GM21529 (cell line): ENCODE results near the gene PTPRG.

ENCODE experiments used
- ATAC-seq: cut with Tn5 transposase; IDR thresholded peaks from one replicate; pipeline ENCODE4 v1.9.1; 2021; ENCODE audit not compliant: unreplicated experiment

The PTPRG gene

DNA sequence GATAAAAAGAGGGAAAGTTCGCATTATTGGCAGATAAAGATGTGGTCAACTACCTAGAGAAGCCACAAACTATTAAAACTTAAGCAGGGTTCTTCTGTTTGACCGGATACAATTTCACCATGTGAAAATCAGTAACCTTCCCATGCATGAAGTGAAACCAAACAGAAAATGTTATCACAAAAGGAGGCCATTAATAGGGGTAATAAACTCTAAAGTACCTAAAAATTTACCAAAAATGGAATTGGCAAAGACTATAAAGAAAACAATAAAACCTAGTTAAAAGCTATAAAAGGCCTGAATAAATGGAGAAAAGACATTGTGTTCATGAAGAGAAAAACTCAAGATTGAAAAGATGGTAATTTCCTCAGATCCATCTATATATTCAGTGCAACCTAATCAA, 728.6 kb downstream of the PTPRG start:
- ATAC-seq = no peak

DNA sequence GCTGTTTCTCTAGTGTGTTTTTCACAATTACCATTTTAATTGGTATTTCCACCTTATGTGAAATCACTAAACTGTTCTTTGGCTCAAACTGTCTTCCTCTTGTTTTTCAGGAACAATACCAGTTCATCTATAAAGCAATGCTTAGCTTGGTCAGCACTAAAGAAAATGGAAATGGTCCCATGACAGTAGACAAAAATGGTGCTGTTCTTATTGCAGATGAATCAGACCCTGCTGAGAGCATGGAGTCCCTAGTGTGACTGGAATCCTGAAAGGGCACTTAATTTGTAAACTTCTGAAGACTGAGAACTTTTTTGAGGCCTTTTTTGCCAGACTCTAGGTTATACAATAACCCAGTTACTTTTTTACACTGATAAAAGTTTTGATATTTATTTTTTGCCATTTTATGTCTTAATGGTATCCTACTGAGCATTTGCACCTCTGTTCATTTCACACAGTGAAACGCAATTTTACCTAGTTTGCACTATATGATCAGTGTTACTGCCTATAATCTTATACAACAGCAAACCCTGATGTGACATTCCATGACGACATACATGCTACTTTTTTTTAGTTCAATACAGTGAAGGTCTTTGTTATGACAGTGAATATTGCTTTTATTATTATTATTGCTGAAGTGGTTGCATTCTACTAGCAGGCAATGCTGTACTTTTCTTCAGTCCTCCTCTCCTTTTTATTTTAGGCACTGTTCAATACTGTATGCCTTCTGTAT, 731.8 kb downstream of the PTPRG start:
- ATAC-seq = no peak

DNA sequence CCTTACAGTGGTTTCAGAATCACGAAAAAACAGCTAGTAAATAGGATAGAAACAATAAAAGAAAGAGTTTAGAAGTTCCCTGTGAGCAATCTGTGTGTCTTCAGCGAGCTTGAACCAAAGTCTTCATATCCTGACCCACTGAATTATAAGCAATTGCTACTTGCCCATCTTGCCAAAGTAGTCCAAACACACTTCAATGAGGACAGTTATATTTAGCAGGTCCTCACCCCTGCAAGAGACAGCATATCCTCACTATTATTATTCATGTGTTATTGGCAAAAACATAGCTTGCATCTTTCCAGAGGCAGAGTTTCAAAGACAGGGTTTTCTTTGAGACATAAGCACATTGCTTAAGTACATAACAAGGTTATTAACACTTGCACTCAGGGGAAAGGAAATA, 734.2 kb downstream of the PTPRG start:
- ATAC-seq = no peak

DNA sequence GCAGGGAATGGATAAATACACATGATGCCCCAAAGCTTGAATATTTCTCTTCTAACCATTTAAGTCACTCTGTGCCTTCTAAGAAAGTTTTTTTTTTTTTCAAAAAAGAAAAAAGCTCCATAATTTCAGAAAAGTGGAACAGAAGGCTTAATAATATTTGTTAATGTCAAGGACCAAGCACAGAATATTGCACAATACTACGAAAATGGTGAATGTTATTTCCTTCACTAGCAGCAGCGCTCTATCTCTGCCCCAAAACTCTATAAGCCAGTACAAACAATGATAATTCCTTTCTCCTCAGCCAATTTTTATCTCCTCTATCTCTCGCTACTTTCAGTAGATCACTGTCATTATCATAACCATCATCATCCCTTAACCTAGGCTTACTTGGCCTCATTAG, 739.2 kb downstream of the PTPRG start:
- ATAC-seq = no peak

DNA sequence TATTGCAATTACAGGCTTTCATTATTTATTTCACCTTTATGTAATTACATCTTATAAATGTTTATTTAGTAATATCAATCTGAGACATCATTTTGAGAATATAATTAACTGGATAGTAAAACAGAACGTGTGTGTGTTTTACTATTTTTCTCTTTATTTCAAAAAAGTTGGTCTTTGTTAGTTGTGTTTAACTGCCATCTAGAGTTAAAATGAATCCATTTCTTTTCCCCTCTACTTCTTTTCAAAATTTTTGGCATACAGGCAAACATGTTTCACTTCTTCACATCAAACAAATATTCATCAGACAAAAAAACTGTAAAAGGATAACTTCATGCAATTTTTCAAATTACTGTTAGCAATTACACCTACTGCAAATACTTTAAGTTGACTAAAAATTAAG, 750.8 kb downstream of the PTPRG start:
- ATAC-seq = no peak

DNA sequence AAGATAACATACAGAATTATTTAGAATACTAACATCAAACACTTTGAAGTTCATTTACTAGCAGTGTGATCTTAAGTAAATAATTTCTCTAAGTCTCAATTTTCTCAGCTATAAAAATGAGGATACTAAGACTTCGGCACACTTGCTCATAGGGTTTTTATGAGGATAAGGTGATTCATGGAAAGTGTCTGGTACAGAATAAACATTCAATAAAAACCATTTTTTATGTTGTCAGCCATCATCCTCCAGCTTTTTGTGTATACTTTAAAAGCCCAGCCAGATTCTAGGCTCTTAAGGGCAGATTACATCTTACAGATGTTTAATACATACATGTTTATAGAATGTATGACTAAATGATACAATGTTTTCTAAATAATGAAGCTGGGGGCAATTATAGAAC, 755.2 kb downstream of the PTPRG start:
- ATAC-seq = no peak

DNA sequence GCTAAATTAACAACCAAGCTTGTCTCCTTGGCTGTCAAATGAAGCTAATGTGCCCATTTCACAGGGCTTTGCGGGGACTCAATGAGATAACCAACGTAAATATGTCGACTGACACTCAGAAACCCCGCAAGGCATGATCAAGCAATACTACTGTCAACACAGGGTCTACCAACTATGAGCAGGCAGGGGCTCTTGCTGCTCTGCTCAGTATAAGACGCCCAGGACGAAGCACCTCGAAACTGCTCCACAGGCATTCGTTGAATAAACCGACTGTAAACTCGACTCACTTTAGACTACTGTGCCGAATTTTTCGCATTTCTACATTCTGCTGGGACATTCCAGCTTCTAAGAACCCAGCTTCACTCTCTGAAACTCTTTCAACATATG, 757.0 kb downstream of the PTPRG start:
- ATAC-seq = peak; percentile 14

DNA sequence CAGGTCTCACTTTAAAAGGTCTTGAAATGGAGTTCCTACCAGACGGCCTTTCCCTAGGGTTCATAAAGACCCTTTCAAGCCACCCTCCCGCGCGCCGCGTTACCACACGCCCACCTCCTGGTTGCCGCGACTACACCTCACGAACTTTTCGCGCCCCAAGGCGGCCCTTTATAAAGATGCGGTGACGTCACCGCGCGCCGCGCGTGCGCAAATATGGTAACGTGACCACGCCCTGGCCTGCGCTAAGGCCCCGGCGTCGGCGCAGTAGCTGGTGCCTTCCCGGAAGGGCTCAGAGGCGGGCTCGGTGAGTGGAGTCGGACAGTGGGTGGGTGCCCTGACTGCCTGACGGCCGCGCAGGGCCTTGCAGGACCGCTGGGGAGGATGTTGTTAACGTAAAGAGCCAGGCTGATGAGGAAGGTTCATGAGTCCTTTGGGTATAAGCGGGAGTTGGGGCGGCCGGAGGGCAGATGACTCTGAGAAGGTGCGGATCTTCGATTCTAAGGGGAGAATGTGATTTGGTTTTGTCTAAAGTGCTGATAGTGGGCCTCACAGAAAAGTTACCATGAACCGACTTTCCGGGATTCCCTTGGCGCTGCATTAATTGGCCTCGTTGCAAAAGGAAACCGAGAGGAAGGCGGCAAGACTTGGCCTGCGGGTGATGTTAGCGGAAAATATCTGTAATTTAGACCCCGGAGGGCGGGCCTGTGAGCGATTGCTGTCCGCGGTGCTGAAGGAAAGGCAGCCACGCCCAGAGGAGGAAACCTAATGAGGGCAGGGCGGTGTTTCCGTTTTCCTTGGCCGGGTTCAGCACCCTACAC, 757.6 kb downstream of the PTPRG start:
- ATAC-seq = peak; percentile 98

DNA sequence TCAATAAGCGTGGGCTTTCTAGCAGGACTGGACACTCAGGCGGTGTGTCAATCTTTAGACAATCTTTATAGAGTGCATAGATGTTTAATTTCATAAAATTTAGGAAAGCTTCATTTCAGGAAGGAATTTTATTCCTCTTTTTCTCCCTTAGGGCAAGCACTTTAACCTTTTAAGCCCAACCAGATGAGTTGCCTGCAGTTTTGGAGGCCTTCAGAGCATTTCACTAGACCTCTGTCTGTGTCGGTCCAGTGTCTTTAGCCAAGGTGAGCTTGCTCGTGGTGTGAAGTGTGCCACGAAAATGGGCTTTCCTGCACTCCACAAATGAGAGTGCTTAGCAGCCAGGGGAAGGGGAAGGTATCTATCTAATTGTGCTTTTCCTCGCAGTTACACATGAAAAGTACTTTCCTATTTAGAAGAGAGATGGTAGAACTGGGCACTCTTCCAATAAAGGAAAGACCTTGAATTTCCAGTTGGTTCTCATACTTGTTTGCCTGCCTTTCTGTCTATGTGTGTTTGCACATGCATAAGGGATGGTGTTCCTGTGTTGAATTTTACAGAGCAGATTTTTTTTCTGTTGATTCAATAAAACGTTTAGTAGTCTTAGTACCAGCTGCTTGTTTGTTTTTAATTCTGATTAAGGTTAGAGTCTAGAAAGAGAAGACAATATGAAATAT, 758.3 kb downstream of the PTPRG start:
- ATAC-seq = no peak

DNA sequence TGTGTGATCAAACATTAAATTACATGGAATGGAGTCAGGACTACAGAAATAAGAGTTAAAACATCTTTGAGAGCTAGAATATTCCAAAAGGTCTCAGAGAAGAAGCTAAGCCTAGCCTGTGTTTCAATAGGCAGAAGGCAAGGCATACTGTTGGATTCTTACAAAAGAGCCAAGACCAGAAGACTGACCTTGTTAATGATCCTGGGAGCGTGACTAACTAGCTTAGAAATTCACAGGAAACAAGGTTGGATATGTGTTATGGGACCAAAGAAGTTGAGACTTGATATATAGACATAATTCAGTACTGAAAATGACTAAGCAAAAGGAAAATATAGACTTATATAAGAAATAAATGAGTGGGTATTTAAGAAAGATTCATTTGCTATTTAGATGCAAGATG, 761.9 kb downstream of the PTPRG start:
- no peak for ATAC-seq

DNA sequence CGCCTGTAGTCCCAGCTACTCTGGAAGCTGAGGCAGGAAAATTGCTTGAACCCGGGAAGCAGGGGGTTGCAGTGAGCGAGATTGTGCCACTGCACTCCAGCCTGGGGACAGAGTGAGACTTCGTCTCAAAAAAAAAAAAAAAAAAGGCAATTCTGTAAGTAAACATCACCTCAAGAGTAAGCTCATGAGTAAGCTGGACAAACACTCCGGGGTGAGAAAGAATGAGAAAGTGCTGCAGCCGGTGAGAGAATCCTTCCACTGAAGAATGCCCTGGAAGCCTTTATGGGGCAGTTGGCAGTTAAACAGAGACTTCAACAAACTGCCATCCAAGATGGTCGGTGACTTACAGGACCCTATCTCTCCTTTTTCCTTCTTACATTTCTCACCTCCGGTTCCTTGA, 764.5 kb downstream of the PTPRG start:
- ATAC-seq = no peak

DNA sequence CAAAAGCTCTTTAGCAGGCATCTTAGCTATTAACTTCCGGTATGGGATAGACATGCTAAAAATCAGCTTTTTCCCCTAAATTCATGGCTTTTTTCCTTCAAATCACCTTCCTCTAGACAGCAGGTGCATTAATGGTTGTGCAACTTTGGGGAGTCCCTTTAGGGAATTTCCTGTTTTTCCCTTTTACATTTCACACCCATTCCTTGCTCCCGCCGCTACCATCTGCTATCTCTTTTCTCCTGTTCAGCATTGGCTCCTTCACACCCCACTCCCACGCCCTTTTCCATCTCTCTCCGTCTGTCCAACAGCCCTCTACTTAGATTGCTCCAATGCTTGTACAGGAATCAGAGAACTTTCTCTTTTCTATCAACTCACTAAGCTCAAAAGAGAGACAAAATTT, 768.6 kb downstream of the PTPRG start:
- ATAC-seq = no peak

DNA sequence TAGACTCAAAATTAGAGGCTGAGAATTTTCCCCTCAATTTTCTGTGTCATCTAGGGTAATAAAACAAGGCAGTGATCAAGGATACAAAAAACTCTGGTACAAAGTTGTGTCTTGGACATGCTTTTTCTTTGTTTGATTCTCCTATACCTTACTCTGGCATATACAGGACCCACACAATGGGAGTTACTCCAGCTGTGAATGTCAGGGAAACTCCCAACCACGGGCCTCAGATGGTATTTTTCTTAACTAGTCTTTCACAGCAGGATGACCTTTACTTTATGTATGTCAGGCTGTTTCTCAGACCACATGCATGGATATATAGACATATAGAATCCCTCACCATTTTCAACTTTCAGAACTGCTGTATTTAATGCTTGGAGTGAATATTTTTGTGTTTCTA, 770.6 kb downstream of the PTPRG start:
- ATAC-seq = no peak

DNA sequence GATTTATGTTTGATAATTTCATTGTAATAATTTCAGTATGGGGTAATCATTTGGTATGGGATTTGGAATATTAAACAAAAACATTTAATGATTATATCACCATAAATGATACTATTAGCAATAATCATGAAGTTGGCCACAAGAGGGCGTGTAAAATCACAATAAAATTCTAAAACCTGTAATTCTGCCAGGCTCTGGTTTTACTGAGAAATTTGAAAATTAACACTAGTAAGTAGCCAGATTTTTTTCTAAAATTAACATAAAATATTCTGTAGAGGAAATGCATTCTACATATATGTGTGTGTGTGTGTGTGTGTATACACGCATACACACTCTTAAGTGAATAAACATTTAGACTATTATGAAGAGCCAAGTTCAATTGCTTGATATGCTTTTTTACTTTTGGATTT, 771.5 kb downstream of the PTPRG start:
- ATAC-seq = no peak

DNA sequence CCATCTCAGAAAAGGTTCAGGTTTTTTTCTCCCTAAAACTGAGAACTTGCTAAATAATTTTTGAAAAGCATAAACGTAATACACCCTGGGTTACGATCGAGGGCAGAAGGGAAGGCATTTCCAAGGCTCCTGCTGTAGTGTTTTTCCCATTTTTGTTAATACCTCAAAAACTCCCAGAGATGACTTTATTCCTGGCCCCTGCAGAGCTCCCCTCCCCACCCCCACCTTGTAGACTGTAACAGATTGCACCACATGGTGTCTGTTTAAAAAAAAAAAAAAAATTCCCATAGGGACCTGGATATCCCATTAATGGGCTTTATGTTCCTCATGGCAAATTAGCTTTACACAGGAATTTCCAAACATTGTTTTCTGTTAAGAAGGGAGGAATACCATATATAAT, 773.8 kb downstream of the PTPRG start:
- no peak for ATAC-seq

DNA sequence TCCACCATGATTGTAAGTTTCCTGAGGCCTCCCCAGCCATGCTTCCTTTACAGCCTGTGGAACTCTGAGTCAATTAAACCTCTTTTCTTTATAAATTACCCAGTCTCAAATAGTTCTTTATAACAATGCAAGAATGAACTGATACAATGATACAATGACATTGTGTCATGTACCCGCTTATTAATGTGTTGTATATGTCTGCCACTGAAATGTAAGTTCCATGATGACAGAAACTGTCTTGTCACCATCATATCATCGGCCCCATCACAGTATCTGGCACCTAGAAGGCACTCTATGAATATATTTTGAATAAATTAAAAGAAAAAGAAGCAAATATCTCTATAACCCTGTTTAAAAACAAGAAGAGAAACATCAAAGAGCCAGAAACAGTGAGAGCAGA, 782.4 kb downstream of the PTPRG start:
- ATAC-seq = no peak
